D721Med (cell line): ENCODE data around the gene MYL7.

Experiments
- DNase-seq: peaks from one replicate; pipeline ENCODE4 v3.0.0; 2011; ENCODE audit warnings: low spot score; ENCODE audit not compliant: insufficient read length
- FAIRE-seq: peaks from 2 replicates; lab custom pipeline; 2011; peaks lifted over from hg19 to GRCh38; lab: Jason Lieb, UNC
- CTCF ChIP-seq: IDR thresholded peaks from 2 replicates; pipeline ENCODE4 v1.5.1; 2012; ENCODE audit warnings: mild to moderate bottlenecking, control low read depth; ENCODE audit not compliant: insufficient read depth; ENCODE audit errors: missing control alignments

MYL7 gene

GRCh38 chr7:44117801-44118429 lies 23.2 kb downstream of the MYL7 start:
- DNase-seq, result no peak
- no peak for TF ChIP-seq CTCF
- no peak for FAIRE-seq

GRCh38 chr7:44116789-44117666 lies 24.1 kb downstream of the MYL7 start:
- no peak for FAIRE-seq
- DNase-seq, result no peak
- TF ChIP-seq CTCF, result no peak

- TF ChIP-seq CTCF, result no peak
- DNase-seq (no peak), FAIRE-seq (no peak)
Measured at GRCh38 chr7:44116087-44116788, 24.9 kb downstream of the MYL7 start.

- FAIRE-seq (no peak), DNase-seq (no peak)
- no peak for TF ChIP-seq CTCF
Measured at GRCh38 chr7:44114586-44115310, 26.4 kb downstream of the MYL7 start.

GRCh38 chr7:44113764-44114354 lies 27.3 kb downstream of the MYL7 start:
- DNase-seq, result no peak

More at GRCh38 chr7:44113764-44114354, 27.3 kb downstream of the MYL7 start:
- TF ChIP-seq CTCF, result no peak
- no peak for FAIRE-seq
